Suprapubic skin (tissue), 4 donors: ENCODE data around the gene ZNF646. TPM values are rescaled to one million over a fixed set of nuclear protein-coding genes. Genes with fewer than 3 reads are reported as not detected.

Experiments
- DNase-seq, 2 donors: peaks; one replicate each; pipeline ENCODE4 v3.0.0-alpha.2; 2019; ENCODE audit warnings: low spot score in 2 of 2
- H3K27ac ChIP-seq: fragments of 200-600 bp; sonication (generic); one replicate; pipeline ENCODE4 v1.5.1; 2019
- H3K27me3 ChIP-seq: fragments of 200-600 bp; sonication (generic); one replicate; pipeline ENCODE4 v1.5.1; 2019
- H3K36me3 ChIP-seq: fragments of 200-600 bp; sonication (generic); one replicate; pipeline ENCODE4 v1.5.1; 2019
- H3K4me1 ChIP-seq: fragments of 200-600 bp; sonication (generic); one replicate; pipeline ENCODE4 v1.5.1; 2019
- H3K4me3 ChIP-seq: fragments of 200-600 bp; sonication (generic); one replicate; pipeline ENCODE4 v1.5.1; 2019; ENCODE audit warnings: mild to moderate bottlenecking
- H3K9me3 ChIP-seq: fragments of 200-600 bp; sonication (generic); one replicate; pipeline ENCODE4 v1.5.1; 2019
- CTCF ChIP-seq, 2 donors: fragments of 200-600 bp in 1 of 2; fragments of 450-650 bp in 1 of 2; sonication (generic) in 1 of 2; IDR thresholded peaks; one replicate each; pipeline ENCODE4 v1.5.1; 2016 to 2019; ENCODE audit warnings: antibody characterized with exemption in 2 of 2, mild to moderate bottlenecking in 1 of 2, moderate library complexity in 1 of 2
- EP300 ChIP-seq: sonication (generic); formaldehyde crosslinking; IDR thresholded peaks from one replicate; pipeline ENCODE4 v1.6.1; 2017; ENCODE audit warnings: antibody characterized with exemption
- POLR2A ChIP-seq, 2 donors: fragments of 450-650 bp; IDR thresholded peaks; one replicate each; pipeline ENCODE4 v1.6.1; 2017; ENCODE audit warnings: antibody characterized with exemption in 2 of 2, mild to moderate bottlenecking in 2 of 2, moderate library complexity in 2 of 2
- POLR2AphosphoS5 ChIP-seq, 3 donors: sonication (generic); formaldehyde crosslinking; IDR thresholded peaks; one replicate each; pipeline ENCODE4 v1.6.1; 2017; ENCODE audit warnings: antibody characterized with exemption in 3 of 3
- WGBS: methylation state at CpG from one replicate; pipeline ENCODE4 v1.1.5; 2018; 5-methylcytosine and 5-hydroxymethylcytosine counted together
- total RNA-seq, 4 donors: library from RNA; depleted of rRNA; stranded (reverse); fragments of >200 nt; gene quantifications; one replicate each; pipeline ENCODE4 v1.1.0, GENCODE V29; 2016

Gene ZNF646
- total RNA-seq = 10 to 100 TPM; 19.2 to 31.7 (median 26.8) TPM

- WGBS = 1% methylated on average over 33 of the region's 48 CpGs
- Histone ChIP-seq H3K9me3 (no peaks in the 10 kb centered on the region), H3K36me3 (peaks cover 32% of the 10 kb centered on the region), H3K4me1 (peaks cover 36% of the 10 kb centered on the region), H3K27me3 (no peaks in the 10 kb centered on the region), H3K27ac (peak within 1 kb of the TSS; percentile 93), H3K4me3 (peak within 1 kb of the TSS; percentile 91)
- peak; percentile 99 for DNase-seq
- TF ChIP-seq POLR2A (IDR thresholded peaks at IDR 0.05) (no peak), POLR2AphosphoS5 (IDR thresholded peaks at IDR 0.05) (peak; percentile 24 to 88 (median 86))
Measured at GRCh38 chr16:31073970-31074813, at the start of gene ZNF646, which contains the start of gene ZNF668. Gene ZNF646, plus strand, starts transcription at chr16:31074422. Its CDS starts 1,903 bp downstream, at chr16:31076325. Gene ZNF668, minus strand, starts transcription at chr16:31074240. Its CDS starts 9,781 bp downstream, at chr16:31064459.

GRCh38 chr16:31025339-31025738, 48.9 kb upstream of the ZNF646 start:
- no peak for DNase-seq
- no peak overlapping the region for H3K27ac ChIP-seq
- H3K4me3 ChIP-seq = no peak overlapping the region
- H3K4me1 ChIP-seq = no peaks in the 10 kb centered on the region
- H3K27me3 ChIP-seq = no peaks in the 10 kb centered on the region
- TF ChIP-seq POLR2AphosphoS5 (IDR thresholded peaks at IDR 0.05) (no peak), CTCF (IDR thresholded peaks at IDR 0.05) (no peak), EP300 (no peak), POLR2A (IDR thresholded peaks at IDR 0.05) (no peak)
- no peaks in the 10 kb centered on the region for H3K36me3 ChIP-seq
- WGBS = 74% methylated on average over 5 of the region's 5 CpGs
- H3K9me3 ChIP-seq = no peaks in the 10 kb centered on the region

- DNase-seq = no peak
- no peaks in the 10 kb centered on the region for H3K36me3 ChIP-seq
Measured at GRCh38 chr16:31029272-31029671, 45.0 kb upstream of the ZNF646 start.

GRCh38 chr16:31031276-31031675, 42.9 kb upstream of the ZNF646 start:
- no peaks in the 10 kb centered on the region for H3K27me3 ChIP-seq
- no peak overlapping the region for H3K27ac ChIP-seq
- no peaks in the 10 kb centered on the region for H3K9me3 ChIP-seq
- TF ChIP-seq POLR2AphosphoS5 (IDR thresholded peaks at IDR 0.05) (no peak), POLR2A (IDR thresholded peaks at IDR 0.05) (no peak), EP300 (no peak), CTCF (IDR thresholded peaks at IDR 0.05) (no peak)
- no peak for DNase-seq
- 94% methylated on average over 4 of the region's 4 CpGs for WGBS
- peaks cover 23% of the 10 kb centered on the region for H3K4me1 ChIP-seq
- peaks cover 9% of the 10 kb centered on the region for H3K36me3 ChIP-seq
- H3K4me3 ChIP-seq = no peak overlapping the region

More at GRCh38 chr16:31029272-31029671, 45.0 kb upstream of the ZNF646 start:
- peaks cover 16% of the 10 kb centered on the region for H3K4me1 ChIP-seq
- TF ChIP-seq EP300 (no peak), POLR2A (IDR thresholded peaks at IDR 0.05) (no peak), CTCF (IDR thresholded peaks at IDR 0.05) (no peak), POLR2AphosphoS5 (IDR thresholded peaks at IDR 0.05) (no peak)
- H3K27me3 ChIP-seq = no peaks in the 10 kb centered on the region
- no peaks in the 10 kb centered on the region for H3K9me3 ChIP-seq
- H3K27ac ChIP-seq = no peak overlapping the region
- no peak overlapping the region for H3K4me3 ChIP-seq
- 61% methylated on average over 5 of the region's 5 CpGs for WGBS

- 3% methylated on average over 43 of the region's 75 CpGs for WGBS
- H3K27me3 ChIP-seq = no peaks in the 10 kb centered on the region
Measured at GRCh38 chr16:31032736-31033708, 41.2 kb upstream of the ZNF646 start, which contains the start of gene STX4. Gene STX4, plus strand, starts transcription at chr16:31033558. Its CDS starts 248 bp downstream, at chr16:31033806.

More at GRCh38 chr16:31032736-31033708, 41.2 kb upstream of the ZNF646 start, which contains the start of gene STX4:
- Histone ChIP-seq H3K36me3 (peaks cover 19% of the 10 kb centered on the region), H3K4me3 (peak within 1 kb of the TSS; percentile 78), H3K27ac (peak within 1 kb of the TSS; percentile 96), H3K9me3 (no peaks in the 10 kb centered on the region), H3K4me1 (peaks cover 27% of the 10 kb centered on the region)
- TF ChIP-seq POLR2A (IDR thresholded peaks at IDR 0.05) = peak in 1 of 2 donors; percentile 46
- TF ChIP-seq EP300 = no peak
- TF ChIP-seq CTCF (IDR thresholded peaks at IDR 0.05) = no peak
- TF ChIP-seq POLR2AphosphoS5 (IDR thresholded peaks at IDR 0.05) = peak; percentile 47 to 95 (median 79)
- peak; percentile 99 for DNase-seq
